ENCODE data around the gene BTF3.
"Not testable (repeated sequence)": the region's sequence is repeated elsewhere in the genome, so short reads cannot be mapped to it uniquely, and the experiment has no call there.

BTF3 gene

DNA sequence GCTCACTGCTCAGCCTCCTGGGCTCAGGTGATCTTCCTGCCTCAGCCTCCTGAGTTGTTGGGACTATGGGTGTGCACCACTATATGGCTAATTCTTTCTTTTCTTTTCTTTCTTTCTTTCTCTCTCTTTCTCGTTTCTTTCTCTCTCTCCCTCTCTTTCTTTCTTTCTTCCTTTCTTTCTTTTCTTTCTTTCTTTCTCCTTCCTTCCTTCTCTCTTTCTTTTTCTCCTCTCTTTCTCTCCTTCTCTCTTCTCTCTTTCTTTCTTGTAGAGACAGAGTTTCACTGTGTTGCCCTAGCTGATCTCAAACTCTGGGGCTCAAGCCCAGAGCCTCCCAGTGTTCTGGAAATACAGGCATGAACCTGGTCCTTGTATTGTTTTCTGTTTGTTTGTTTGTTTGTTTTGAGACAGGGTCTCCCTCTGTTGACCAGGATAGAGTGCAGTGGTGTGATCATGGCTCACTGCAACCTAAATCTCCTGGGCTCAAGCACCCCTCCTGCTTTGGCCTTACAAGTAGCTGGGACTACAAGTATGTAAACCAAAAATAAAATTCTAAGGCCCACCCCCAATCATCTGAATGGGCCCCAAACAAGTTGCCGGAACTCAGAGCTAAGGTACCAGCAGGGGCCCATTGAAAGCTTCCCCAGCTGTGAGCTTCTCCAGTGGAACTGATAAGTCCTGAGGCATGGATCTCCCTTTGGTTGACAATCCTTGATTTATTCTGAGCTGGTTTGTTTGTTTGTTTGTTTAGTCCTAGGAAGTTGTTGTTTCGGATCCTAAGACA, 11.9 kb upstream of the BTF3 start:
- ATAC-seq, result no peak

DNA sequence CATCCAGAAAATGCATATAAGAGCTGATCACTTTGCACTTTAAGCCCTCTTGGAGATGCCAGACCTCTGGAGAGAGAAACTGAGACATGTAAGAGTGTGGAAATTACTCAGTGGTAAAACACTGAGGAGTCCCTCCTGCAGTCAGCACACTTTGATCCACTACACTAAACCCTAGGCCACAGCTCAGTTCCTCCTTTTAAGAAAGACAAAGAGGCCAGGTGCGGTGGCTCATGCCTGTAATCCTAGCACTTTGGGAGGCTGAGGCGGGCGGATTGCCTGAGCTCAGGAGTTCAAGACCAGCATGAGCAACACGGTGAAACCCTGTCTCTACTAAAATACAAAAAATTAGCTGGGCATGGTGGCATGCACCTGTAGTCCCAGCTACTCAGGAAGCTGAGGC, 11.0 kb upstream of the BTF3 start:
- not testable (repeated sequence) for ATAC-seq

DNA sequence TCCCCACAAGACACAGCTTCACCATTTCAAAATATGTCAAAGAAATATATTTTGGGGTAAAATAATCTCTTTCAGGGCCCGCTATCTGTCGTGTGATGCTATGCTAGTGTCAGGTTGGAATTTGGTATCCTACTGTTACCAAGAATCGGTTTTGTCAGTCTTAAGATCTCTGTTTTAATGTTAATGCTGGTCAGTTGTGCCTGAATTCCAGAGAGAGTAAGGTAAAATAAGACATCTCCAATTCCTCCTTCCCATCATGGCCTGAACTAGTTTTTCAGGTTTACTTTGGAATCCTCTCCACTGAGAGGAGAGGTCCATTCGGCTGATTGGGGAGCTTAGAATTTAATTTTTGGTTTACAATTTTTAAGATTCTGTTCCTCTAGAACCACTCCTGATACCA, 10.4 kb upstream of the BTF3 start:
- ATAC-seq, result no peak

DNA sequence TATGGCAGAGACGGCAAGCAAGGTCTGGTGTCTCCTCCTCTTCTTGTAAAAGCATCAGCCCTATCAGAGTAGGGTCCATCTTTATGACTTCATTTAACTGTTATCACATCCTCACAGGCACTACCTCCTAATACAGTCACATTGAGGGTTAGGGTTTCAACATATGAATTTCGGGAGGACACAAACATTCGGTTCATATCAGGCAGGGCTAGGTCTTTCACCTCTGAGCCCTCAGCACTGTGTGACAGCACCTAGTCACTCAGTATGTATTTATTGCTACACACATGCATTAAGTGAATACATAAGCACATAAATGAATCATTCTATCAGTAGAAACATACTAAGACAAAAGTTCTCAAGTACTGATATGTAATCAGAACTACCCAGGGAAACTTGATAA, 9.4 kb upstream of the BTF3 start:
- ATAC-seq, result no peak

DNA sequence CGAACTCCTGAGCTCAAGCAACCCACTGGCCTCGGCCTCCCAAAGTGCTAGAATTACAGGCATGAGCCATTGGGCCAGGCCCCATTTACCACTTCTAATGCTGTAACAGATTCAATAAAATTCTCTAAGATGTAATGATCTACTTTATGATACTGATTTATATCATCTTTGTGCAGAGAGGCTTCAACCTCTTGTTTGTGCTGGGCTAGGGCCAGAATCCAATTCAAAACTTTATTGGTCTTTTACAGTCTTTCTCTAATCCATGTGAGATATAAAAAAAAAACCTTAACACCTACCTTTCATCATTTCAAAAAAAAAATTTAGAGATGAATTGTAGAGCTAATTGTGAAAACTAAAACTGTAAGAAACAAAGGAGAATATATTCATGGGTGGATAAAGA, 8.2 kb upstream of the BTF3 start:
- ATAC-seq, result no peak

DNA sequence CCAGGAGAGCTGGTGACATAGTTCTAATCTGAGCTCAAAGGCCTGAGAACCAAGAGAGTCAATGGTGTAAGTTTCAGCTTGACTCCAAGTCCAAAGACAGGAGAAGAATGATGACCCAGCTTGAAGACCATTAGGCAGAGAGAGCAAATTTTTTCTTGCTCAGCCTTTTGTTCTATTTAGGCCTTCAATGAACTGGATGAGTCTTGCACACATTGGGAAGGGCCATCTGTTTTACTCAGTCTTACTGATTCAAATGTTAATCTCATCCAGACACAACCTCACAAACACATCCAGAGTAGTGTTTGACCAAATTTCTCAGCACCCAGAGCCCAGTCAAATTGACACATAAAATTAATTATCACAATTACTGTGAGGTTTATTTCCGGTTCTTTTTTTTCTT, 7.1 kb upstream of the BTF3 start:
- ATAC-seq, result no peak

DNA sequence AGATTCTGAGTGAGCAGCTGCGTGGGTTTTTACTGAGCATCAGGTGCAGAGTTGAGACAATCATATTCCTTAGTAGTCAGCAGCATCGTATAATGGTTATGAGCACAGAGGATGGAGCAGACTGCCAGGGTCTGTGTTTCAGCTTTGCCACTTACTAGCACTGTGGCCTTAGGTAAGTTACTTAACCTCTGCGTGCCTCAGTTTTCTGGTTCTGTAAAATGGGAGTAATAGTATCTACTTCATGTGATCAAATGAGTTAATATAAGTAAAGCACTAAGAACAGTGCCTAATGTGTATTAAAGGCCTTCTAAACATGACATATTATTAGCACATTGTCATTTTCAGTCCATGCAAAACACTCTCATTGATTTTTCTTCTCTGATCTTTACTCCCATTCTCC, 4.8 kb upstream of the BTF3 start:
- ATAC-seq, result no peak

DNA sequence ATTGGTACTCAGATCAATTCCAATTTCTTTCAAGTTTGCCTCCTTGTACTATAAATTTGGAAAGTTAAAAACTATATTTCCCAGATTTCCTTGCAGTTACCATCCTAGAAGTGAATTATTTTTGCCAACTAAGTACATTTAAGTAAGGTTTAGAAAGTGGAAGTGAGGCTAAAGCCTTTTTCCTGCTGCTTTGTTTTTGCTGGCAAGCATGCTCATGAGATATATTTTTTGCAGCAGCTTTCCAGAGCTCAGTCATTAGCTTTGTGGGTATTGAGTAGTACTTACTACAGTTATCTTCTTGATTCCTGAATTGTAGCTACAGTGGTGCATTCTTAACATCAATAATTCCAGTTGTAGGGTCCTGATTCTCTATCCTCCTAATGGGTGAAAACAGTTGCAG, 3.5 kb upstream of the BTF3 start:
- no peak for ATAC-seq

DNA sequence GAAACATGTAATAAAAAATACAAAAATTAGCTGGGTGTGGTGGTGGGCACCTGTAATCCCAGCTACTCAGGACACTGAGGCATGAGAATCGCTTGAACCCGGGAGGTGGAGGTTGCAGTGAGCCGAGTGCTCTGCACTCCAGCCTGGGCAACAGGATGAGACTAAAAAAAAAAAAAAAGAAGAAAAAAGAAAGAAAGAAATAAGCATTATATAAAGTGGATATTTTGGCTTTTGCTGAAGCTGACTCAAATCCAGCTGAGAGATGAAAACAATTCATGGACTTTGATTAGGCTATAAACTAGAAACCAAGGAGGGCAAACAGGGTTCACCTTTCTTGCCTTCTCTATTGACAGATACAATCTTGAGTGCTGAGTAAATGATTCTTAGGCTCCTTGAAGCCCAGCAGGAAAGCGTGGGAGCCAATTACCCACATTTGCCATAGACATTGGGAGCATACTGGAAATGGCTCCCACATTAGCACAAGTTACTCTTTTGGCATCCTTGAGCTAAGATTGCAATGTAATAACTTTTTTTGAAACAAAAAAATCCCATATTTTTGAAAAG, 2.4 kb upstream of the BTF3 start:
- no peak for ATAC-seq

DNA sequence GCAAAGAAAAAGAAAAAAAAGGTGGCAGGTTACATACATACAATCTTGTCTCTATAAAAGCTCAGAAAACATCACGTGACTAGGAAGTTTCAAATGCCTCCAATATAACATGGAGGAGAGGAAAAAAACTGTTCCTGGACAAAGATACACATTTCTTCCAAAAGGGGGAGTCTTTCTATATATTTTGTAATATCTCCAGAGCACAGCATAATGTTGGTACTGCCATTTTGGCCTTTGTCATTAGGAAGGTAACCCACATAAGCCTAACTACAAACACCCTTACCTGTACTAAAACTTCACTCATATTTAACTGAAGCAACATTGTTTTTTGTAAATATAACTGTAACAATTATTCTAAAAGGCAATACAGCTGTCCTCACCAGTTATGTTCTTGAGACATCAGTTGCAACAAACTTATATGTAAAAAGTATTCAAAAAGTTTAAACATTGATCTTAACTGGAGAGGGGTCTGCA, 1.2 kb upstream of the BTF3 start:
- ATAC-seq, result no peak

DNA sequence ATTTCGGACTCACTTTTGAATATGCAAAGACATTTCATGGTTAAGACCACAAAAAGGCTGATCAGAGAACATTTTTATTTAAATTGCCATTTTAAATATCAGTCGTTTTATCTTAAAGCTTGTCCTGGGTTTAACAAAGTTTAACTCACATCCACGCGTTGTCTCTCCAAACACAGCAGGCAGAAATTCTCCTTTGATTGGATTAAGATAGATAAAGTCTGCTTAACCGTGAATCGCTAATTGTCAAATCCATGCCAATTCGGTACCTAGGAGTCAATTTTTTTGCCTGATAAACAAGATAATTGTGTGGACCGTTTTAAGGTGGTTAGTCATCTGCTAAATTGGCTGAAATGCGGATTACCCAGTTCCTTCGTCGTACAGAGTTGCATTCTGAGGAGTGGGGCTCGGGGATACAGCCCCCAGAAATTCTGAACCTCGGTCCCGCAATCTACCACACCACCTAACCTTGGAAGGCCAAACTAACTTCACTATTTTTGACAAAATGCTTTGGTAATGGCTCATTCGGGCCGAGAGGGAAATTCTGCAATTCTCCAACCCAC, 665 bp upstream of the BTF3 start:
- ATAC-seq, result no peak

DNA sequence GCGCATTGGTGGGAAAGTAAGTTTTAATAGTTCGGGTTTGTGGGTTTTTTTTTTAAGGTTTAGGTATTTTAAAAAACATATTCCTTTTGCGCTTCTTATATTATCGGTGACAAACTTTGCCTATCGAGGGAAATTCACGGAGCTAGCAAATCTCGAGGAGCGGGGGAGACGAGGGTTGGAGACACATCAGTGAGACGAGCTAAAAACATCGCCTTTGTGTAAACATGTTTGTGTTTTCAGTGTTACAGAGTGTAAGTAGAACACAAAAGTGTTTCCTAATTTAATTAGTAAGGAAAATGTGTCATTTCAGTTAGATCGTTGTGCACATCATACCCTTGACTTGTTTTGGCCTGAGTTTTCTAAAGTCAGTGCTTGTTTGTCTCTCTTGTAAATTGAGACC, 945 bp downstream of the BTF3 start:
- no peak for ATAC-seq

DNA sequence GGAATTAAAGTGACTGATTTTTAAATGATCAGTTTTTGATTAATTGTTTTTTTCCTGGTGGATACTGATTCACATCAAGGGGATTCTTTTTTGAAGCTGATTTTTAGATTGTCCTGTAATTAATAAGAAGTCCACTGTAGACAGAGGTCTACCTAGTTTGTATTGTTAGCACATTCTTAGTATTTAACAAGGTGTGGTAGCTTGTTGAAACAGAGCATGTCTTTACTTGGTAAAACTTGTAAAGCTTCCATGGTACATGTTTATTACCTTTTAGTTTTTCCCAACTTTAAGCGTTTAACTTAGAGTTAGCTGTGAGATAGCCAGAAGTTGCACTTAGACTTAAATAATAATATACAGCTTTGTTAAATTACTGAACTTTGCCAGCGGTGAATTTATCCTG, 1.5 kb downstream of the BTF3 start:
- no peak for ATAC-seq

DNA sequence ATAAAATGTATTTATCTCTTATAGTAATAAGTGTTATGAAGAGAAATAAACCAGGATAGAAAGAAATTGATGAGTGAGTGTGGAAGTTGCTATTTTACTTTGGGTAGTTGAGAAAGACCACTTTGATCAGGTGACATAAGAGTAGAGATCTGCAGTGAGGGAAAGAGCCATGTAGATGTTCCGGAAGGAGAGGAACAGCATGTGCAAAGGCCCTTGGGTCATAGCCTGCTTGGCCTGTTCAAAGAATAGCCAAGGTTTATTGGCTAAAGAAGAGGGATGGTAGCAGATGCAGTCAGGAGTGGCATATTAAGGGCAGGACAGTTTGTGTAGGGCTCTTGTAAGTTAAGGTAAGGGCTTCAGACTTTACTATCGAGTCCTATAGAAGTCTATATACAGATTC, 3.2 kb downstream of the BTF3 start:
- ATAC-seq, result no peak

DNA sequence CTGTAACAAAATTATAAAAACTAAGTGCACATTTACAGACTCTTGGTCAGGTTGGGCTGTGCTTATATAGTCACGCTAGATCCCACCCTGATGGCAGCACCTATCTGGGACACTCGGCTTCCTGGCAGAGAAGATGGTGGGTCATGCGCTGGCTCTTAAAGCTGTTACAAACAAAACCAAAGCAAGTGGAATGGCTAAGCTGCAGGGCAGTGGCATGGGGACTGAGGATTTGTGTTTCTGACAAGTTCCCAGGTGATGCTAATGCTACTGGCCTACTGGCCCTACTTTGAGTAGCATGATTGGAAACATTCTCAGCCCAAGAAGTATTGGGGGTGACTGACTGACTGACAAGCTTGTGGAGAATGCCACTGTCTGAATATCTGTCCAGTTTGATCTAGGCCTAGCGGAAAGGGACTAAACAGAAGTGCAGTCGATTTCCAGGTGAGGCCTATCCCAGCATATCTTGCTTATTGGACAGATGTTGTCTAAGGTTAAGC, 8.3 kb downstream of the BTF3 start:
- no peak for ATAC-seq

DNA sequence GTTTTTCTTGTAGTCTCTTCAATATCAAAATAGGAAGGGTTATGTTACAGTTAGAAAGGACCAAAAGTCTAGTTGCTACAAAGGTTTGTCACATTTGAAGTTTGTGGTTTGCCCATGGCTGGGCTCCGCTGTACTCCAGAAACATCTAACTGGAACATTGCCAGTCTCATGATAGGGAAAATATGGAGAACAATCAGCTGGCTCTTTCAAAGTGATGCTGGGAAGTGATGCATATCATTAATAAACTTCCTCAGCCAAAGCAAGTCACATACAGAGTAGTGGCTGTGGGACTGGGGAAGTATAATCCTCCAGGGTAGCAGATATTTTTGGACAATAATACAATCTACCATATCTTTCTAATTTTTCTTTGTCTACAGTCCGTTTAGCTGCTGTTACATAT, 8.8 kb downstream of the BTF3 start:
- ATAC-seq, result no peak

DNA sequence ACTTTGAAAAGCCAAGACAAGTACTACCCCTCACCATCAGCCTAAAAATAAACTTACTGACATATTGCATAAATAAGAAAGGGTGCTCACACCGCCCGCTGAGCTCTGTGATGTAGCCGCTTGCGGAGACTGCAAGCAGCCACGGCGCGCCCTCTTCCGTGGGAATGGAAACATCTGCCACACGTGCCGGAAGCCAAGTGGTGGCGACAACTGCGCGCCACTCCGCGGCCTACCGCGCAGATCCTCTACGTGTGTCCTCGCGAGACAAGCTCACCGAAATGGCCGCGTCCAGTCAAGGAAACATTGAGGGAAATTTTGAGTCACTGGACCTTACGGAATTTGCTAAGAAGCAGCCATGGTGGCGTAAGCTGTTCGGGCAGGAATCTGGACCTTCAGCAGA, 10.3 kb downstream of the BTF3 start:
- ATAC-seq, result peak; percentile 56 to 60

DNA sequence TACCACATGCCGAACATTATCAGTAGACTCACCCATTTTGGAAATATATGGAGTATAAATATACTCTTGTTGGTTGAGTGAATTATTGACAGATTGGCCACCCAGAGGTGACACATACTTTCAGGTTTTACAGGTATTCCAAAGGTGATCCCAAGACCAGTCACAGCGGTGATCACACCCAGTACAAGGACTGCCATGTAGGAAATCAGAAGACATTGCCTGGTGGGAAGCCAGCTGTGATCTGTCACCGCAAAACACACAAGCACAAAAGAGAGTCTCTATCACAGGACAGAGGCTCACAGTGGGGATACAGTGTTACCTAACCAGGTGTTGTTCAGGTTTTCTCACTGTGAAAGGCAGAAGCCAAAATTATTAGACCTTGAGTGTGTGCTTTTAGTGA, 15.8 kb downstream of the BTF3 start:
- no peak for ATAC-seq

DNA sequence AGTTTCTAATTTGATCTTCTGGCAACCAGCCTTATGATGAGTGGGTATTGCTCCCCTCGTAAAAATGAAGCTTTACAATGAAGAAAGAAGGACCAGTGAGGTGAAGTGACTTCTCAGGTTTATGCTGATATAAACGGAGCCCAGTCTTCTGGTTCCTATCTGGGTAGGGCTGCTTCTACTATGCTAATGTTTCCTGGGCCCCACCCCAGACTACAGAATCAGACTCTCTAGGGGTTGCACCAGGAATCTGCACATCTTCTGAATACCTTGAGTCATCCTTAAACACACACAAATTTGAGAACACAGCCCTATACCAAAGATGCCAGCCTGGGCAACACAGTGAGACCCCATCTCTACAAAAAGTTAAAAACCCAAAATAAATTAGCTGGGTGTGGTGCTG, 16.2 kb downstream of the BTF3 start:
- no peak for ATAC-seq

DNA sequence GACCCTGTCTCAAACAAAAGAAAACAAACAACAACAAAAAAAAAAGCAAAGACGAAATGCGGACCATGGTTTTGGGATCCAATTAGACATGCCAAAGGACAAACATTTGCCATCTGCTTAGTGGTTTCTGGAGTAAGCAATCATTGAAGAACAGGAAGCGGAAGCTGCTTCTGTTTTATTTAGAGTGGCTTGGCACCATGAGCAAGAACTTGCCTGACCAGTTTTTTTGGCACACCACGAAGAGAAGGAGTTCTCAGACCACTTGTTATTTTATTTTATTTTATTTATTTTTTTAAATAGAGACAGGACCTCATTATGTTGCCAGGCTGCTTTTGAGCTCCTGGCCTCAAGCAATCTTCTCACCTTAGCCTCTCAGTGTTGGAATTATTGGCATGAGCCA, 17.0 kb downstream of the BTF3 start:
- no peak for ATAC-seq

DNA sequence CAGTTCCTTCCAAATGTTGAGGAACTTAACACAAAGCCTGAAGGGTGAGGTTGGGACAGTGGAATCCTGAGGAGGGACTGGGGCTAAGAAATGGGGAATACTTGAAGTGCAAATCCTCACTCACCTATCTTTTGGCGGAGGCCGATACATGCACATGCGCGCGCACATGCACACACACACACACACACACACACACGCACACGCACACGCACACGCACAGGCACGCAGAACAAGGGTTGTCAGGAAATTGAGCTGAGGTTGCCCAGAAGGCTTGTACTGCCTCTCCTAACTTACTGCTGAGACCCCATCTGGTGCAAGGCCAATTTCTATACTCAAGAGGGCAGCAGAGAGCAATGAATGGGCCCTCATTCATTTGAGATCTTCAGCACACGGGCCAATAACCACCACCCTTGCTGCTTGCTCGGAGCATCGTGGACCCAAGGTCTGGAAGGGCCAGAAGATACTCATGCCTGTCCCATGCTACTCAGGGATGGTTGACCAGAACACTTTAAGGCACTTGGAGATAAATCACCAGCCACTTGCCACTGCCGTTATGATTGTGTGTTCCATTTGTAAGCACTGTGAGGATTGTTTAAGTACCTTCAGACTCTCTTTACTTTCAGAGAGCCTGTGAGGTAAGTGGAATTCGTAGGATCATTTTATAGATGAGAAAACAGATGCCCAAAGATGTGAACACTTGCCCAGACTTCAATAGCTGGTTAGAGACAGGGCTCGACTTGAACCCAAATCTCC, 21.5 kb downstream of the BTF3 start:
- ATAC-seq, result peak; percentile 92 to 96

DNA sequence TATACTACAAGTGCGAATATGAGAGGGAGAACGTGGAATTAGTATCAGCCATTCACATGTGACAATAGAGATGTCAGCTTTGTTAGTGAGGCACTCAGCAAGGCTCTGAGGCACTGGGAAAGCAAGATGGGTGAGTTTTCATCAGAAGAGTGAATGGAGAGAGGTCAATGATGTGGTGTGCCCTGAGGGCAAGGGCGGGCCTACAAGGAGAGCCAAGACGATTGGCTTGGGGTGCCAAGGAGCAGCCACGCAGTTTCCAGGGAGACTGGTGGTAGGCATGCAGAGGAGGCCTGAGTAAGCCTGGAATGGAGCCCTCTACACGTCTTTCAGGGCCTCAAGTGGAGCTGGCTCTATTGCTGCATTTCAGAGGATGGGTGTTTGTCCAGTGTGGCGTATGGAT, 24.7 kb downstream of the BTF3 start:
- no peak for ATAC-seq

DNA sequence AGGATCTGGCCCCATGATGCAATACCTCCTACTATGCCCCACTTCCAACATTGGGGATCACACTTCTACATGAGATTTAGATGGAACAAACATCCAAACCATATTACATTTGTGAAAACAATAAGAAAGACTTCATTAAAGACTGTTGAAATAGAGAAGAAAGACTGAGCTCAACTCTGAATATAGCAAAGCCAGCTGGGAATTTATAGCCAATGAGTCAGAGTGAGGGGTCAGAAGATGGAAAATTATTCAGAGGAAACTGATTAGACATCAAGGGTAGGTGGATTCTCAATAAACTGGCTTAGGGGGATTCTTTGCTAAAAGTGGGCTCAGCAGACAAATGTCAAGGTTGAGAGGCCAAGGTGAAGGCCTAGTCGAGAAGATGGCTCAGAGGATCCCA, 25.6 kb downstream of the BTF3 start:
- no peak for ATAC-seq

Measured in activated CD4-positive, CD25-positive, alpha-beta regulatory T cell treated with anti-CD3 and anti-CD28 coated beads, Interleukin-2, amount 50 U/mL, for 24 hours (primary cell).